GM23338 (cell line): ENCODE data around the gene DCDC2.

Experiments used
- EZH2phosphoT487 ChIP-seq: fragments of 200-600 bp; sonication (generic); IDR thresholded peaks from one replicate; pipeline ENCODE4 v1.8.1; 2018; ENCODE audit warnings: antibody characterized with exemption; ENCODE audit not compliant: unreplicated experiment
- POLR2AphosphoS5 ChIP-seq: IDR thresholded peaks from 2 replicates; pipeline ENCODE4 v1.6.1; 2016; ENCODE audit warnings: antibody characterized with exemption, low read depth
- ZNF331 ChIP-seq: fragments of 250-450 bp; sonication (Bioruptor Pico); IDR thresholded peaks from 2 replicates; pipeline ENCODE4 v1.5.0; 2020; ENCODE audit warnings: low read depth, mild to moderate bottlenecking, moderate library complexity

DNA sequence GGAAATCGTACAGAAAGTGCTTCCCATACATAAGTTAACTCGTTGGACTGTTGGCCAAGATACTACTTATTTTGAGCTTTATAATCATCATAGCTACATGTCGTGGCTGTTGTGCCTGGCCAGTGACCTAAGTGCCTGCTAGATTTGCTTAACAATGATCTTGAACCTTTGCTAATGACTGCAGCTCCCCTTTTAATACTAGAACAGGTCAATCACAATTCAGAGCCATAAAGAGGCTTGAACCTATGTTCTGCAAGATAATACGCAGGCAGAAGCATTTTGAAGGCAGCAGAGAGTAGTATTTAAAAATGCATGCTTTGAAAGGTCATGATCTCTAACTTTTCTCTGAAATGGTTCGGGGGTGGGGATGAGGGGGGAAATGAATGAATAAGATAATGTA lies 47.4 kb upstream of the DCDC2 start:
- no peak for TF ChIP-seq ZNF331 (CRISPR knock-in tag)
- no peak for TF ChIP-seq POLR2AphosphoS5
- no peak for TF ChIP-seq EZH2phosphoT487
